ENCODE data around the gene ARHGAP32.
"Not testable (repeated sequence)": the region's sequence is repeated elsewhere in the genome, so short reads cannot be mapped to it uniquely, and the experiment has no call there.

The ARHGAP32 gene

GRCh38 chr11:129141748-129142523, 50.2 kb downstream of the ARHGAP32 start:
- ATAC-seq: no peak
- TF ChIP-seq RARB (CRISPR knock-in tag; IDR thresholded peaks at IDR 0.05) (no peak), SNAI2 (CRISPR knock-in tag; IDR thresholded peaks at IDR 0.05) (no peak), CREB5 (CRISPR knock-in tag; IDR thresholded peaks at IDR 0.05; ENCODE audit: low read depth) (no peak), PPARA (CRISPR knock-in tag; IDR thresholded peaks at IDR 0.05; ENCODE audit: borderline replicate concordance) (no peak), PATZ1 (CRISPR knock-in tag; IDR thresholded peaks at IDR 0.05; ENCODE audit: borderline replicate concordance) (no peak), ESRRG (CRISPR knock-in tag; IDR thresholded peaks at IDR 0.05) (no peak), ZFP30 (CRISPR knock-in tag; IDR thresholded peaks at IDR 0.05) (no peak), ZNF70 (CRISPR knock-in tag; IDR thresholded peaks at IDR 0.05) (no peak), ZFP3 (CRISPR knock-in tag; IDR thresholded peaks at IDR 0.05) (no peak), BACH2 (CRISPR knock-in tag; IDR thresholded peaks at IDR 0.05; ENCODE audit: borderline replicate concordance) (no peak), ISL1 (CRISPR knock-in tag; IDR thresholded peaks at IDR 0.05) (no peak), TSHZ2 (CRISPR knock-in tag; IDR thresholded peaks at IDR 0.05) (no peak), CSDC2 (CRISPR knock-in tag; IDR thresholded peaks at IDR 0.05) (no peak), ZNF565 (CRISPR knock-in tag; conservative IDR thresholded peaks at IDR 0.05; ENCODE audit: low read depth) (no peak), GLIS3 (CRISPR knock-in tag; IDR thresholded peaks at IDR 0.05) (no peak)

- no peak for TF ChIP-seq RARB (CRISPR knock-in tag; IDR thresholded peaks at IDR 0.05)
- TF ChIP-seq ZNF70 (CRISPR knock-in tag; IDR thresholded peaks at IDR 0.05): no peak
- no peak for TF ChIP-seq ESRRG (CRISPR knock-in tag; IDR thresholded peaks at IDR 0.05)
- TF ChIP-seq PPARA (CRISPR knock-in tag; IDR thresholded peaks at IDR 0.05; ENCODE audit: borderline replicate concordance): no peak
- TF ChIP-seq ARNTL (CRISPR knock-in tag; IDR thresholded peaks at IDR 0.05; ENCODE audit: borderline replicate concordance, low read depth): no peak
- no peak for TF ChIP-seq OSR1 (CRISPR knock-in tag; IDR thresholded peaks at IDR 0.05)
- no peak for TF ChIP-seq ISL1 (CRISPR knock-in tag; IDR thresholded peaks at IDR 0.05)
- TF ChIP-seq ZFP30 (CRISPR knock-in tag; IDR thresholded peaks at IDR 0.05): no peak
- no peak for TF ChIP-seq TCF4 (CRISPR knock-in tag; IDR thresholded peaks at IDR 0.05; ENCODE audit: borderline replicate concordance)
- TF ChIP-seq CREB5 (CRISPR knock-in tag; IDR thresholded peaks at IDR 0.05; ENCODE audit: low read depth): no peak
- no peak for TF ChIP-seq ZNF565 (CRISPR knock-in tag; conservative IDR thresholded peaks at IDR 0.05; ENCODE audit: low read depth)
- TF ChIP-seq TOX (CRISPR knock-in tag; IDR thresholded peaks at IDR 0.05; ENCODE audit: borderline replicate concordance): no peak
- TF ChIP-seq ZC3H10 (CRISPR knock-in tag; IDR thresholded peaks at IDR 0.05): no peak
- no peak for TF ChIP-seq GLIS3 (CRISPR knock-in tag; IDR thresholded peaks at IDR 0.05)
- no peak for TF ChIP-seq SNAI2 (CRISPR knock-in tag; IDR thresholded peaks at IDR 0.05)
- no peak for TF ChIP-seq BACH2 (CRISPR knock-in tag; IDR thresholded peaks at IDR 0.05; ENCODE audit: borderline replicate concordance)
- TF ChIP-seq CSDC2 (CRISPR knock-in tag; IDR thresholded peaks at IDR 0.05): no peak
- no peak for ATAC-seq
Observed at GRCh38 chr11:129131316-129131715, 60.8 kb downstream of the ARHGAP32 start.

- ATAC-seq: not testable (repeated sequence)
Observed at GRCh38 chr11:129128881-129129620, 63.1 kb downstream of the ARHGAP32 start.
